ENCODE measurements around the gene AKNA. TPM values are rescaled to one million over a fixed set of nuclear protein-coding genes. Genes with fewer than 3 reads are reported as not detected.

Gene AKNA
- polyA plus RNA-seq, 3 donors = 3.3 to 147 (median 7.3) TPM

- Histone ChIP-seq H3K9me3 (replicated peaks in 1 of 2; ENCODE audit: control insufficient read depth in 1 of 2, insufficient read depth in 1 of 2, low read length in 2 of 2) (no peaks in the 10 kb centered on the region), H3K27ac (ENCODE audit: low read depth in 1 of 2, low read length in 2 of 2) (no peak overlapping the region), H3K36me3 (replicated peaks in 1 of 2; ENCODE audit: control insufficient read depth in 1 of 2, insufficient read depth in 2 of 2, low read length in 2 of 2) (no peaks in the 10 kb centered on the region), H3K4me1 (ENCODE audit: control insufficient read depth in 1 of 2, insufficient read depth in 2 of 2, low read length in 2 of 2) (no peaks in the 10 kb centered on the region), H3K9ac (ENCODE audit: insufficient read depth, low read length, poor library complexity, severe bottlenecking) (no peak overlapping the region), H3K4me3 (replicated peaks in 1 of 3; ENCODE audit: low read depth in 2 of 3, low read length in 3 of 3) (no peak overlapping the region), H3K79me2 (ENCODE audit: insufficient read depth, low read length) (no peaks in the 10 kb centered on the region), H4K20me1 (ENCODE audit: insufficient read depth, low read length) (no peaks in the 10 kb centered on the region), H2AFZ (ENCODE audit: insufficient read depth, low read depth, low read length, poor library complexity, severe bottlenecking) (no peak overlapping the region), H3K27me3 (ENCODE audit: control insufficient read depth in 2 of 2, insufficient read depth in 2 of 2, low read length in 2 of 2) (no peaks in the 10 kb centered on the region), H3K4me2 (replicated peaks; ENCODE audit: extremely low read depth, low read length, poor library complexity, severe bottlenecking) (no peak overlapping the region)
- TF ChIP-seq CTCF (IDR thresholded peaks at IDR 0.05) = no peak
- H3K9me3 Mint-ChIP-seq = no peaks in the 10 kb centered on the region
- peaks cover 0 to 7% (median 2%) of the 10 kb centered on the region in 3 donors for H3K27me3 Mint-ChIP-seq (ENCODE audit: low read depth in 3 of 3)
- H3K4me1 Mint-ChIP-seq = no peaks in the 10 kb centered on the region
- WGBS (ENCODE audit: insufficient coverage) = 97% methylated on average over 13 of the region's 18 CpGs
- H3K27ac Mint-ChIP-seq = no peak overlapping the region
- intact Hi-C loops (cut with micrococcal nuclease) = no loop called here
- H3K4me3 Mint-ChIP-seq = no peak overlapping the region
- no peaks in the 10 kb centered on the region for H3K36me3 Mint-ChIP-seq
- no peak for DNase-seq
Observed at GRCh38 chr9:114426046-114426948, 38.5 kb upstream of the AKNA start.

DNA sequence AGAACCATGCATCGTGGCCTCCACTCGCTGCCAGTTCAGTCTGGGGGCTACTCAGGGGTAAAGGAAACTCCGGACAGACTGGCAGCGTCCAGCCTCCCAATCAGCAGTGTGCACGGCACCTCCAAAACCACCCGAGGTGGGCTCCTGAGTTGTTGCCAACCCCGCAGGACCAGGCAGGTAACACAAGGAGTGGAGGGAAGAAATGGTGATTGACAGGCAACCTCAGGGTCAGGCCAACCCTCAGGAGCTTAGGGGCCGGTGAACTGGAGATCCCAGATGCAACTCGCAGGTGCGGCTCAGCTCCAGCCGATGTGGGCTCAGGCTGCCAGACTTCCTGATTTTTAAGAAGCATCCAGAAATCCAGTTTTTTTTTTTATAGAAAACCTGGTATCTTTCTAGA is 37.3 kb upstream of the AKNA start:
- no peak overlapping the region for H3K9ac ChIP-seq (ENCODE audit: insufficient read depth, low read length, poor library complexity, severe bottlenecking)
- no peaks in the 10 kb centered on the region for H3K79me2 ChIP-seq (ENCODE audit: insufficient read depth, low read length)
- no peak overlapping the region for H3K27ac ChIP-seq (ENCODE audit: low read depth in 1 of 2, low read length in 2 of 2)
- Mint-ChIP-seq H3K4me3 (no peak overlapping the region), H3K27ac (peak overlapping the region in 1 of 7 donors; percentile 18), H3K36me3 (no peaks in the 10 kb centered on the region), H3K4me1 (peaks cover 8% of the 10 kb centered on the region), H3K9me3 (no peaks in the 10 kb centered on the region), H3K27me3 (ENCODE audit: low read depth in 3 of 3) (peaks cover 0 to 6% (median 2%) of the 10 kb centered on the region in 3 donors)
- H3K4me2 ChIP-seq (replicated peaks; ENCODE audit: extremely low read depth, low read length, poor library complexity, severe bottlenecking) = no peak overlapping the region
- no peaks in the 10 kb centered on the region for H4K20me1 ChIP-seq (ENCODE audit: insufficient read depth, low read length)
- H3K4me3 ChIP-seq (replicated peaks in 1 of 3; ENCODE audit: low read depth in 2 of 3, low read length in 3 of 3) = no peak overlapping the region
- no peaks in the 10 kb centered on the region for H3K27me3 ChIP-seq (ENCODE audit: control insufficient read depth in 2 of 2, insufficient read depth in 2 of 2, low read length in 2 of 2)
- H2AFZ ChIP-seq (ENCODE audit: insufficient read depth, low read depth, low read length, poor library complexity, severe bottlenecking) = no peak overlapping the region
- no peak for DNase-seq
- no peak for TF ChIP-seq CTCF (IDR thresholded peaks at IDR 0.05)
- peaks cover 8 to 11% of the 10 kb centered on the region in 2 donors for H3K4me1 ChIP-seq (ENCODE audit: control insufficient read depth in 1 of 2, insufficient read depth in 2 of 2, low read length in 2 of 2)
- H3K36me3 ChIP-seq (replicated peaks in 1 of 2; ENCODE audit: control insufficient read depth in 1 of 2, insufficient read depth in 2 of 2, low read length in 2 of 2) = no peaks in the 10 kb centered on the region
- 95% methylated on average over 11 of the region's 11 CpGs for WGBS (ENCODE audit: insufficient coverage)
- intact Hi-C loops (cut with micrococcal nuclease) = no loop called here
- no peaks in the 10 kb centered on the region for H3K9me3 ChIP-seq (replicated peaks in 1 of 2; ENCODE audit: control insufficient read depth in 1 of 2, insufficient read depth in 1 of 2, low read length in 2 of 2)
